Neural cell (in vitro differentiated cells): ENCODE measurements around the gene PIGM. TPM values are rescaled to one million over a fixed set of nuclear protein-coding genes. Genes with fewer than 3 reads are reported as not detected.

Experiments used
- H2AFZ ChIP-seq: fragments of 200-600, 300-800 bp; sonication (generic), shearing (Covaris generic); 2 replicates; pipeline ENCODE4 v1.6.0; 2014; ENCODE audit warnings: low read depth, mild to moderate bottlenecking, antibody characterized with exemption, low read length, moderate library complexity
- H3F3A ChIP-seq: fragments of 200-600 bp; shearing (Covaris generic); 2 replicates; pipeline ENCODE4 v1.6.1; 2016; ENCODE audit warnings: mild to moderate bottlenecking, moderate library complexity, mixed read lengths, antibody characterized with exemption, low read length; ENCODE audit not compliant: insufficient read depth, poor library complexity, severe bottlenecking
- H3K27ac ChIP-seq: fragments of 200-600, 300-800 bp; sonication (generic), shearing (Covaris generic); 2 replicates; pipeline ENCODE4 v1.5.1; 2014; ENCODE audit warnings: mild to moderate bottlenecking, low read length, moderate library complexity
- H3K27me3 ChIP-seq: fragments of 300-800, 200-600 bp; sonication (generic), shearing (Covaris generic); 2 replicates; pipeline ENCODE4 v1.6.0; 2014; ENCODE audit warnings: mild to moderate bottlenecking, low read depth, low read length, moderate library complexity; ENCODE audit not compliant: insufficient read depth
- H3K36me3 ChIP-seq: fragments of 300-800, 200-600 bp; sonication (generic), shearing (Covaris generic); 2 replicates; pipeline ENCODE4 v1.5.1; 2014; ENCODE audit warnings: mild to moderate bottlenecking, antibody characterized with exemption, low read length, moderate library complexity; ENCODE audit not compliant: insufficient read depth
- H3K4me2 ChIP-seq: fragments of 300-800, 200-600 bp; sonication (generic), shearing (Covaris generic); 2 replicates; pipeline ENCODE4 v1.6.0; 2014; ENCODE audit warnings: mild to moderate bottlenecking, low read length
- H3K4me3 ChIP-seq: fragments of 300-800, 200-600 bp; sonication (generic), shearing (Covaris generic); 2 replicates; pipeline ENCODE4 v1.5.1; 2014; ENCODE audit warnings: mild to moderate bottlenecking, low read length, moderate library complexity
- H3K79me2 ChIP-seq: fragments of 200-600 bp; shearing (Covaris generic); replicated peaks from 2 replicates; pipeline ENCODE4 v1.6.0; 2014; ENCODE audit warnings: mild to moderate bottlenecking, low read length, moderate library complexity; ENCODE audit not compliant: insufficient read depth
- H3K9ac ChIP-seq: fragments of 300-800, 200-600 bp; sonication (generic), shearing (Covaris generic); 2 replicates; pipeline ENCODE4 v1.6.1; 2016; ENCODE audit warnings: mild to moderate bottlenecking, low read length, mixed read lengths
- H3K9me2 ChIP-seq: fragments of 200-600 bp; shearing (Covaris generic); 2 replicates; pipeline ENCODE4 v1.6.1; 2016; ENCODE audit warnings: mild to moderate bottlenecking, low read length, mixed read lengths; ENCODE audit not compliant: insufficient read depth
- H3K9me3 ChIP-seq: fragments of 200-600, 300-800 bp; sonication (generic), shearing (Covaris generic); 2 replicates; pipeline ENCODE4 v1.6.1; 2016; ENCODE audit warnings: mild to moderate bottlenecking, mixed run types, low read length, moderate library complexity, mixed read lengths
- H4K20me1 ChIP-seq: fragments of 200-600 bp; shearing (Covaris generic); 2 replicates; pipeline ENCODE4 v1.6.1; 2016; ENCODE audit warnings: mild to moderate bottlenecking, mixed run types; ENCODE audit not compliant: insufficient read depth
- CTCF ChIP-seq: fragments of 450-650 bp; IDR thresholded peaks from 2 replicates; pipeline ENCODE4 v1.5.1; 2014; ENCODE audit warnings: antibody characterized with exemption, mild to moderate bottlenecking, moderate library complexity; ENCODE audit not compliant: poor library complexity, severe bottlenecking
- EP300 ChIP-seq: fragments of 450-650 bp; conservative IDR thresholded peaks from 2 replicates; pipeline ENCODE4 v1.6.1; 2014; ENCODE audit warnings: antibody characterized with exemption, mild to moderate bottlenecking, moderate library complexity; ENCODE audit not compliant: poor library complexity, severe bottlenecking
- EZH2 ChIP-seq: fragments of 200-600, 300-800 bp; shearing (Covaris generic), sonication (generic); IDR thresholded peaks from 2 replicates; pipeline ENCODE4 v1.6.1; 2014; ENCODE audit warnings: antibody characterized with exemption, low read length, borderline replicate concordance, mild to moderate bottlenecking; ENCODE audit not compliant: insufficient read depth, poor library complexity, severe bottlenecking
- MXI1 ChIP-seq: fragments of 450-650 bp; conservative IDR thresholded peaks from 2 replicates; pipeline ENCODE4 v1.6.1; 2014; ENCODE audit warnings: antibody characterized with exemption, mild to moderate bottlenecking; ENCODE audit not compliant: poor library complexity, severe bottlenecking
- POLR2AphosphoS5 ChIP-seq: IDR thresholded peaks from 2 replicates; pipeline ENCODE4 v1.6.1; 2012
- RAD21 ChIP-seq: fragments of 450-650 bp; conservative IDR thresholded peaks from 2 replicates; pipeline ENCODE4 v1.6.1; 2014; ENCODE audit warnings: antibody characterized with exemption, mild to moderate bottlenecking, moderate library complexity
- SMC3 ChIP-seq: fragments of 450-650 bp; conservative IDR thresholded peaks from 2 replicates; pipeline ENCODE4 v1.6.1; 2014; ENCODE audit warnings: antibody characterized with exemption, mild to moderate bottlenecking, moderate library complexity; ENCODE audit not compliant: poor library complexity
- TAF1 ChIP-seq: IDR thresholded peaks from 2 replicates; pipeline ENCODE4 v1.6.1; 2012; ENCODE audit warnings: low read depth
- polyA plus RNA-seq: library from polyadenylated mRNA; depleted of rRNA; stranded (reverse); fragments of >200 nt; gene quantifications from 2 replicates; pipeline ENCODE4 v1.2.3, GENCODE V29; 2014
- TF ChIP-seq, protein P1 (sequence below): IDR thresholded peaks from 2 replicates; pipeline ENCODE4 v1.6.1; 2012; ENCODE audit warnings: borderline replicate concordance

PIGM gene
- polyA plus RNA-seq, 1 donor from 2014 or later: 3.8 TPM

DNA sequence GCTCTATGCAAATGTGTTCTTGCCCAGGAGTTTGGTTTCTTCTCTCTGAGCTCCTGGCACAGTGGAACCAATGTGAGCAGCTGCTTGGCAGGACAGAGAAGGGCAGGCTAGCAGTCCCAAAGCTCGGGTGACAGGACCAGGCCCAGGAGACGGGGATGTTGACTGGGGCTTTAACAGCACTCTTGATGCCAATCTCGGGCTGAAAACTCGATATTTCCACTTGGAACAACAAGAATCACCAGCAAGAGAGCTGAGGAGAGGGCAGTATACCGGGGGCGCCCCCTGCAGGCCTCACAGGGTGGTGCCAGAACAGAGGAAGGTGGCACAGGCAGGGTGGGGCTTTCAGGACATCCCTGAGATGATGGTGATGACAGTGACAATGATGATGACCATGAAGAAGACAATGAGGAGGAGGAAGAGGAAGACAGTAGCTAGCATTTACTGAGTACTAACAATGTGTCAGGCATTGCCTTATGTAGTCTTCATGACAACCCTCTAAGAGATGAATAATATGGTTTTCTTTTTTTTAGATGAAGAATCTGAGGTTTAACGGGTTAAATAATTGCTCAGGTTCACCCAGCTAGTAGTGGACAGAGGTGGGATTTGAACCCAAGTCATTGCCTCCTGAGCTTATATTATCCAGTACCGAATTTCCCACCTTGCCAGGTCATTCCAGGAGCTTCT is 46.9 kb upstream of the PIGM start:
- H3K27me3 ChIP-seq: peaks cover 7% of the 10 kb centered on the region
- no peaks in the 10 kb centered on the region for H4K20me1 ChIP-seq
- H3F3A ChIP-seq: no peaks in the 10 kb centered on the region
- H3K27ac ChIP-seq: no peak overlapping the region
- no peak overlapping the region for H3K4me2 ChIP-seq
- no peaks in the 10 kb centered on the region for H3K9me2 ChIP-seq
- no peaks in the 10 kb centered on the region for H3K9me3 ChIP-seq
- TF ChIP-seq CTCF (peak; percentile 34), EZH2 (no peak), RAD21 (no peak), POLR2AphosphoS5 (no peak)
- no peaks in the 10 kb centered on the region for H3K79me2 ChIP-seq
- H2AFZ ChIP-seq: no peak overlapping the region
- no peak overlapping the region for H3K9ac ChIP-seq
- no peak overlapping the region for H3K4me3 ChIP-seq
- no peaks in the 10 kb centered on the region for H3K36me3 ChIP-seq

DNA sequence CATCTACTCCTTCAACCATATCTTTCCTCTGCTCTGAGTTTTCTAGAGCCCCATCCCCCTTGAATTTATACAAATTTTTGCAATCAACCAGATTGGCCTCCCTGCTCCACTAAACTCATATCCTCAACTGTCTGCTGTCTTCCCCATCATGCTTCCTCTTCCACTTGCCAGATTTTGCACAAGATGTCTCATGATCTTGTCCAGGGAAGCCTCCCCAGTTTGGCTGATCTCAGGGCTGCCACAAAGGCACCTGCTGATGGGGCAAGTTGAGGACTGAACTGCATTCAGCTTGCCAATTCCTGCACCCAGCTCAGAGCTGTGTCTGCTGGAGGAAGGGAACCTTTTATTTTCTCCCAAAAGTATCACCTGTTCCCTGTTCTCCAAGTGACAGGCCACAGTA is 45.7 kb upstream of the PIGM start:
- Histone ChIP-seq H3K4me3 (no peak overlapping the region), H3K79me2 (no peaks in the 10 kb centered on the region), H3K4me2 (no peak overlapping the region), H3K27me3 (no peaks in the 10 kb centered on the region), H3K9ac (no peak overlapping the region), H2AFZ (no peak overlapping the region), H3F3A (no peaks in the 10 kb centered on the region), H3K27ac (no peak overlapping the region), H4K20me1 (no peaks in the 10 kb centered on the region), H3K9me2 (no peaks in the 10 kb centered on the region), H3K36me3 (no peaks in the 10 kb centered on the region), H3K9me3 (no peaks in the 10 kb centered on the region)
- TF ChIP-seq, protein P1, sequence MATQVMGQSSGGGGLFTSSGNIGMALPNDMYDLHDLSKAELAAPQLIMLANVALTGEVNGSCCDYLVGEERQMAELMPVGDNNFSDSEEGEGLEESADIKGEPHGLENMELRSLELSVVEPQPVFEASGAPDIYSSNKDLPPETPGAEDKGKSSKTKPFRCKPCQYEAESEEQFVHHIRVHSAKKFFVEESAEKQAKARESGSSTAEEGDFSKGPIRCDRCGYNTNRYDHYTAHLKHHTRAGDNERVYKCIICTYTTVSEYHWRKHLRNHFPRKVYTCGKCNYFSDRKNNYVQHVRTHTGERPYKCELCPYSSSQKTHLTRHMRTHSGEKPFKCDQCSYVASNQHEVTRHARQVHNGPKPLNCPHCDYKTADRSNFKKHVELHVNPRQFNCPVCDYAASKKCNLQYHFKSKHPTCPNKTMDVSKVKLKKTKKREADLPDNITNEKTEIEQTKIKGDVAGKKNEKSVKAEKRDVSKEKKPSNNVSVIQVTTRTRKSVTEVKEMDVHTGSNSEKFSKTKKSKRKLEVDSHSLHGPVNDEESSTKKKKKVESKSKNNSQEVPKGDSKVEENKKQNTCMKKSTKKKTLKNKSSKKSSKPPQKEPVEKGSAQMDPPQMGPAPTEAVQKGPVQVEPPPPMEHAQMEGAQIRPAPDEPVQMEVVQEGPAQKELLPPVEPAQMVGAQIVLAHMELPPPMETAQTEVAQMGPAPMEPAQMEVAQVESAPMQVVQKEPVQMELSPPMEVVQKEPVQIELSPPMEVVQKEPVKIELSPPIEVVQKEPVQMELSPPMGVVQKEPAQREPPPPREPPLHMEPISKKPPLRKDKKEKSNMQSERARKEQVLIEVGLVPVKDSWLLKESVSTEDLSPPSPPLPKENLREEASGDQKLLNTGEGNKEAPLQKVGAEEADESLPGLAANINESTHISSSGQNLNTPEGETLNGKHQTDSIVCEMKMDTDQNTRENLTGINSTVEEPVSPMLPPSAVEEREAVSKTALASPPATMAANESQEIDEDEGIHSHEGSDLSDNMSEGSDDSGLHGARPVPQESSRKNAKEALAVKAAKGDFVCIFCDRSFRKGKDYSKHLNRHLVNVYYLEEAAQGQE: no peak
- TF ChIP-seq MXI1 (no peak), TAF1 (no peak), EP300 (no peak), CTCF (no peak), RAD21 (no peak), POLR2AphosphoS5 (no peak), EZH2 (no peak), SMC3 (no peak)
